Astrocyte (in vitro differentiated cells and primary cell): Measurements from ENCODE around the gene MIEF1.

Source experiments
- EZH2 ChIP-seq: IDR thresholded peaks from 2 replicates; pipeline ENCODE4 v1.6.1; 2012; ENCODE audit warnings: mild to moderate bottlenecking, low read length, inconsistent platforms; ENCODE audit not compliant: insufficient read depth
- TF ChIP-seq, protein P1 (sequence below): IDR thresholded peaks from 2 replicates; pipeline ENCODE4 v1.5.1; 2011; ENCODE audit warnings: low read depth, mild to moderate bottlenecking, inconsistent platforms, low read length, moderate library complexity; ENCODE audit not compliant: insufficient read depth

DNA sequence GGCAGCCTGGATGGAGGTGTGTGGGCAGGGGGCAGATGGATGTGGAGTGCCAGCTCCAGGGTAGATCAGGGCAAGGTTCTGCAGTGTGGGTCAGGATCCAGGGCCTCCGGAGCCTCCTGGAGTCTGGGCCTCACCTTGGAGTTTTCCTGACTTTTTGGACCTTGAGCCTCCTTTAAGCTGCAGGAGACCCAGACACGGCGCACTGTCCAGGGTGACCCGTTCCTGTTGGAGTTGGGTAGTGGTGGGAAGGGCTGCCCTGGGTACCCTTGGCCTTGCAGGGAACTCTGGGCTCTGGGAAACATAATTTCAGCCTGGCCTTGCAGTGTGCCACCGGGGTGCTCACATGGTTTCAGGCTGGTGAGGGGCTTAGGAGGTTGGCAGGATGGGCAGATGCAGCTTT, 28.2 kb upstream of the MIEF1 start:
- TF ChIP-seq, protein P1, sequence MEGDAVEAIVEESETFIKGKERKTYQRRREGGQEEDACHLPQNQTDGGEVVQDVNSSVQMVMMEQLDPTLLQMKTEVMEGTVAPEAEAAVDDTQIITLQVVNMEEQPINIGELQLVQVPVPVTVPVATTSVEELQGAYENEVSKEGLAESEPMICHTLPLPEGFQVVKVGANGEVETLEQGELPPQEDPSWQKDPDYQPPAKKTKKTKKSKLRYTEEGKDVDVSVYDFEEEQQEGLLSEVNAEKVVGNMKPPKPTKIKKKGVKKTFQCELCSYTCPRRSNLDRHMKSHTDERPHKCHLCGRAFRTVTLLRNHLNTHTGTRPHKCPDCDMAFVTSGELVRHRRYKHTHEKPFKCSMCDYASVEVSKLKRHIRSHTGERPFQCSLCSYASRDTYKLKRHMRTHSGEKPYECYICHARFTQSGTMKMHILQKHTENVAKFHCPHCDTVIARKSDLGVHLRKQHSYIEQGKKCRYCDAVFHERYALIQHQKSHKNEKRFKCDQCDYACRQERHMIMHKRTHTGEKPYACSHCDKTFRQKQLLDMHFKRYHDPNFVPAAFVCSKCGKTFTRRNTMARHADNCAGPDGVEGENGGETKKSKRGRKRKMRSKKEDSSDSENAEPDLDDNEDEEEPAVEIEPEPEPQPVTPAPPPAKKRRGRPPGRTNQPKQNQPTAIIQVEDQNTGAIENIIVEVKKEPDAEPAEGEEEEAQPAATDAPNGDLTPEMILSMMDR, result no peak
- no peak for TF ChIP-seq EZH2
